Body of pancreas (tissue), 4 donors: Measurements from ENCODE around the gene LCN12.

Experiments
- CTCF ChIP-seq, 7 experiments: fragments of 450-650 bp in 4 of 7; fragments of 200-600 bp in 3 of 7; sonication (generic) in 3 of 7; IDR thresholded peaks; one replicate each; pipeline ENCODE4 v1.5.1; 2016 to 2019; ENCODE audit warnings: antibody characterized with exemption in 7 of 7
- POLR2A ChIP-seq, 3 donors: fragments of 450-650 bp; IDR thresholded peaks; one replicate each; pipeline ENCODE4 v1.6.1; 2016; ENCODE audit warnings: antibody characterized with exemption in 3 of 3, mild to moderate bottlenecking in 2 of 3

- TF ChIP-seq CTCF (IDR thresholded peaks at IDR 0.05) (no peak), POLR2A (IDR thresholded peaks at IDR 0.05) (no peak)
These were observed 24.5 kb upstream of the LCN12 start for GRCh38 chr9:136927343-136928271.
